ENCODE measurements around the gene PCNX1. TPM values are rescaled to one million over a fixed set of nuclear protein-coding genes. Genes with fewer than 3 reads are reported as not detected.

PCNX1 gene
- total and polyA plus RNA-seq, 2 of the 4 experiments (the other 2 are of a cell fraction) = 15.0 to 43.7 TPM

- no peak overlapping the region for H2BK15ac ChIP-seq (ENCODE audit: low read depth, low read length)
- POLR2A ChIA-PET (ENCODE audit: unreplicated experiment) = no interaction called here
- H2BK5ac ChIP-seq (ENCODE audit: low read depth, low read length, poor library complexity, severe bottlenecking) = no peak overlapping the region
- no peak overlapping the region for H3K4me3 ChIP-seq (ENCODE audit: insufficient read depth, low read depth, low read length)
- dilution Hi-C loops (cut with HindIII; ENCODE audit: low sequenced_read_pairs, unreplicated experiment) = no loop called here
- CTCF ChIA-PET = no interaction called here
- intact Hi-C loops (cut with micrococcal nuclease) = no loop called here
- peak overlapping the region; percentile 31 for H2BK20ac ChIP-seq (ENCODE audit: low read depth, low read length)
- H3K14ac ChIP-seq (replicated peaks; ENCODE audit: low read depth, low read length) = no peak overlapping the region
- 0 out of 2 replicates have a peak overlapping the region, but pooled peaks have one; percentile 3 for H4K91ac ChIP-seq (ENCODE audit: insufficient read depth, low read depth, low read length)
- no peaks in the 10 kb centered on the region for H3K27me3 ChIP-seq (ENCODE audit: control insufficient read depth, insufficient read depth, low read length)
- DNase-seq = no peak
- H4K20me1 ChIP-seq (ENCODE audit: insufficient read depth, low read length) = no peaks in the 10 kb centered on the region
- no peak overlapping the region for H2AFZ ChIP-seq (replicated peaks; ENCODE audit: low read length, poor library complexity)
- H3K79me1 ChIP-seq (ENCODE audit: low read depth in 1 of 2, low read length in 2 of 2) = peaks cover 13 to 16% of the 10 kb centered on the region in 2 experiments
- ATAC-seq (ENCODE audit: low read depth) = no peak
- no peak for TF ChIP-seq POLR2A (IDR thresholded peaks at IDR 0.05; ENCODE audit: low read depth, low read length)
- TF ChIP-seq MAZ (IDR thresholded peaks at IDR 0.05; ENCODE audit: borderline replicate concordance, low read depth, low read length) = no peak
- TF ChIP-seq MXI1 (IDR thresholded peaks at IDR 0.05; ENCODE audit: borderline replicate concordance, low read depth, low read length) = no peak
- TF ChIP-seq CEBPB (IDR thresholded peaks at IDR 0.05; ENCODE audit: low read depth, low read length) = no peak
- TF ChIP-seq NFE2L2 (IDR thresholded peaks at IDR 0.05; ENCODE audit: low read depth, low read length) = no peak
- TF ChIP-seq BHLHE40 (IDR thresholded peaks at IDR 0.05; ENCODE audit: low read depth, low read length) = no peak
- TF ChIP-seq ELK1 (IDR thresholded peaks at IDR 0.05; ENCODE audit: borderline replicate concordance, low read depth, low read length) = no peak
- TF ChIP-seq MAFK (IDR thresholded peaks at IDR 0.05; ENCODE audit: low read depth, low read length) = no peak
- no peak for TF ChIP-seq RAD21 (IDR thresholded peaks at IDR 0.05; ENCODE audit: low read length)
- TF ChIP-seq CHD1 (IDR thresholded peaks at IDR 0.05; ENCODE audit: low read depth, low read length) = no peak
- TF ChIP-seq, protein P1, sequence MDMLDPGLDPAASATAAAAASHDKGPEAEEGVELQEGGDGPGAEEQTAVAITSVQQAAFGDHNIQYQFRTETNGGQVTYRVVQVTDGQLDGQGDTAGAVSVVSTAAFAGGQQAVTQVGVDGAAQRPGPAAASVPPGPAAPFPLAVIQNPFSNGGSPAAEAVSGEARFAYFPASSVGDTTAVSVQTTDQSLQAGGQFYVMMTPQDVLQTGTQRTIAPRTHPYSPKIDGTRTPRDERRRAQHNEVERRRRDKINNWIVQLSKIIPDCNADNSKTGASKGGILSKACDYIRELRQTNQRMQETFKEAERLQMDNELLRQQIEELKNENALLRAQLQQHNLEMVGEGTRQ (IDR thresholded peaks at IDR 0.05; ENCODE audit: low read depth, low read length) = no peak
- no peak for TF ChIP-seq FOS (IDR thresholded peaks at IDR 0.05; ENCODE audit: low read depth, low read length)
- no peak for TF ChIP-seq RFX5 (IDR thresholded peaks at IDR 0.05; ENCODE audit: low read depth, low read length)
- TF ChIP-seq CTCF (conservative IDR thresholded peaks at IDR 0.05; ENCODE audit: low read depth, low read length) = no peak
- no peak for TF ChIP-seq SMC3 (IDR thresholded peaks at IDR 0.05; ENCODE audit: low read depth, low read length)
- no peak for TF ChIP-seq RCOR1 (IDR thresholded peaks at IDR 0.05; ENCODE audit: insufficient replicate concordance, low read length)
- H3K4ac ChIP-seq (ENCODE audit: low read depth, low read length) = 0 out of 2 replicates have a peak overlapping the region, but pooled peaks have one; percentile 21
- H4K8ac ChIP-seq (ENCODE audit: low read depth in 2 of 2, low read length in 2 of 2) = no peak overlapping the region; a peak in 1 of 4 replicates
- H3K36me3 ChIP-seq (ENCODE audit: control insufficient read depth, insufficient read depth, low read length) = peaks cover 19% of the 10 kb centered on the region
- BruUV-seq (replicated peaks) = no TSS peak
- H3K23ac ChIP-seq (ENCODE audit: low read depth, low read length) = no peak overlapping the region
- in situ Hi-C loops (cut with MboI; ENCODE audit: low sequenced_read_pairs) = no loop called here
- H3K9me3 ChIP-seq (ENCODE audit: control insufficient read depth, insufficient read depth, low read length) = no peaks in the 10 kb centered on the region
- H3K9me1 ChIP-seq (ENCODE audit: insufficient read depth, low read length) = peaks cover 12% of the 10 kb centered on the region
- H2AK5ac ChIP-seq (ENCODE audit: low read depth, low read length) = 0 out of 2 replicates have a peak overlapping the region, but pooled peaks have one; percentile 4
- H3K4me2 ChIP-seq (ENCODE audit: low read depth, low read length) = no peak overlapping the region
- H3K56ac ChIP-seq (ENCODE audit: extremely low read depth, insufficient read depth, low read length) = no peak overlapping the region; the same call in 1 of the 2 replicates
- 0 out of 2 replicates have a peak overlapping the region, but pooled peaks have one; percentile 20 for H2BK120ac ChIP-seq (ENCODE audit: low read depth, low read length)
- H3K18ac ChIP-seq (ENCODE audit: low read depth, low read length) = no peak overlapping the region
- 100% methylated on average over 2 of the region's 7 CpGs; no CpG with 5 or more reads in 1 of the 2 experiments for WGBS, 2 experiments (ENCODE audit: extremely low coverage in 2 of 2, insufficient read length in 1 of 2)
- H2AK9ac ChIP-seq (replicated peaks; ENCODE audit: low read depth, low read length, poor library complexity) = no peak overlapping the region
- no peak overlapping the region for H3K9ac ChIP-seq (ENCODE audit: low read depth, low read length)
- H4K5ac ChIP-seq (ENCODE audit: low read depth, low read length) = no peak overlapping the region
- peaks cover 5% of the 10 kb centered on the region; the same call in 1 of the 2 replicates for H3K4me1 ChIP-seq (ENCODE audit: control insufficient read depth, insufficient read depth, low read length)
- H3K27ac ChIP-seq (ENCODE audit: insufficient read depth, low read length) = 0 out of 2 replicates have a peak overlapping the region, but pooled peaks have one; percentile 1
These were observed 179.3 kb downstream of the PCNX1 start for GRCh38 chr14:71086567-71086966.
